SK-N-MC (cell line): Measurements from ENCODE around the gene LCE3A.
"Not testable (repeated sequence)": the region's sequence is repeated elsewhere in the genome, so short reads cannot be mapped to it uniquely, and the experiment has no call there.

Source experiments
- EZH2 ChIP-seq: fragments of 200-600 bp; sonication (generic); IDR thresholded peaks from one replicate; pipeline ENCODE4 v1.6.1; 2017; ENCODE audit warnings: antibody characterized with exemption
- POLR2AphosphoS5 ChIP-seq: IDR thresholded peaks from 2 replicates; pipeline ENCODE4 v1.6.1; 2012; ENCODE audit warnings: mild to moderate bottlenecking, low read depth, low read length, borderline replicate concordance

DNA sequence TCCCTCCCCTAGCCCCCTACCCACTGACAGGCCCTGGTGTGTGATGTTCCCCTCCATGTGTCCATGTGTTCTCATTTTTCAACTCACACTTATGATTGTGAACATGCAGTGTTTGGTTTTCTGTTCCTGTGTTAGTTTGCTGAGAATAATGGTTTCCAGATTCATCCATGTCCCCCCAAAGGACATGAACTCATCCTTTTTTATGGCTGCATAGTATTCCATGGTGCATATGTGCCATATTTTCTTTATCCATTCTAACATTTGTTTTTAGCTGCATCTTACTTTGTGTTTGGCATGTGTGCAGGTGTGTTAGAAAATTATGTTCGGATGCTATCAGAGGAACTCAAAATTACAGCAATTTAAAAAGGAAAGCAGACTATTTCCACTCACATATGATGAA is 43.3 kb upstream of the LCE3A start:
- TF ChIP-seq POLR2AphosphoS5, EZH2: not testable (repeated sequence)
